IMR-90 (cell line): ENCODE measurements around the gene ABCA9. TPM values are rescaled to one million over a fixed set of nuclear protein-coding genes. Genes with fewer than 3 reads are reported as not detected.

Source experiments
- ATAC-seq: fragments of 200-7000 bp; cut with Tn5 transposase; 2 replicates; pipeline ENCODE4 v1.9.1; 2020; ENCODE audit warnings: low read depth, mild to moderate bottlenecking, moderate library complexity
- BruUV-seq: library from RNA; stranded (reverse); fragments of 400-500 nt; replicated peaks from 2 replicates; lab custom pipeline; 2021; lab: Mats Ljungman, UMichigan
- CTCF ChIA-PET: fragments of 300-600 bp; formaldehyde crosslinking; extraction: SDS; loops from one replicate; lab custom pipeline; 2021; ENCODE audit warnings: antibody characterized with exemption; lab: Yijun Ruan, JAX
- POLR2A ChIA-PET: fragments of 300-600 bp; sonication (Branson Sonifier 250); formaldehyde crosslinking; loops from one replicate; lab custom pipeline; 2022; ENCODE audit warnings: antibody characterized with exemption; ENCODE audit not compliant: unreplicated experiment; lab: Charles Lee
- DNase-seq: peaks from one replicate; pipeline ENCODE4 v3.0.0; 2013
- H2AFZ ChIP-seq: replicated peaks from 2 replicates; pipeline ENCODE3; 2013; ENCODE audit warnings: low read length, mild to moderate bottlenecking; ENCODE audit not compliant: poor library complexity
- H2AK5ac ChIP-seq: 2 replicates; pipeline ENCODE4 v1.6.1; 2013; ENCODE audit warnings: low read depth, low read length, inconsistent platforms
- H2AK9ac ChIP-seq: replicated peaks from 2 replicates; pipeline ENCODE3; 2013; ENCODE audit warnings: mild to moderate bottlenecking, low read depth, low read length, moderate library complexity; ENCODE audit not compliant: poor library complexity
- H2BK120ac ChIP-seq: 2 replicates; pipeline ENCODE4 v1.6.1; 2013; ENCODE audit warnings: low read depth, low read length, inconsistent platforms
- H2BK15ac ChIP-seq: 3 replicates; pipeline ENCODE4 v1.6.1; 2013; ENCODE audit warnings: low read depth, low read length, inconsistent platforms
- H2BK20ac ChIP-seq: 2 replicates; pipeline ENCODE4 v1.6.1; 2013; ENCODE audit warnings: low read depth, mild to moderate bottlenecking, inconsistent platforms, low read length, moderate library complexity
- H2BK5ac ChIP-seq: 2 replicates; pipeline ENCODE4 v1.6.1; 2013; ENCODE audit warnings: mild to moderate bottlenecking, low read depth, low read length, inconsistent platforms; ENCODE audit not compliant: poor library complexity, severe bottlenecking
- H3K14ac ChIP-seq: replicated peaks from 2 replicates; pipeline ENCODE4 v1.6.1; 2013; ENCODE audit warnings: low read depth, low read length, inconsistent platforms
- H3K18ac ChIP-seq: 2 replicates; pipeline ENCODE4 v1.6.1; 2013; ENCODE audit warnings: low read depth, low read length, control low read depth
- H3K23ac ChIP-seq: 2 replicates; pipeline ENCODE4 v1.6.1; 2013; ENCODE audit warnings: low read depth, low read length, inconsistent platforms
- H3K27ac ChIP-seq: 2 replicates; pipeline ENCODE4 v1.5.1; 2013; ENCODE audit warnings: mild to moderate bottlenecking, control low read depth, low read length; ENCODE audit not compliant: insufficient read depth
- H3K27me3 ChIP-seq: 2 replicates; pipeline ENCODE4 v1.6.1; 2013; ENCODE audit warnings: low read length; ENCODE audit not compliant: control insufficient read depth, insufficient read depth
- H3K36me3 ChIP-seq: 2 replicates; pipeline ENCODE4 v1.6.1; 2013; ENCODE audit warnings: low read length, mixed read lengths; ENCODE audit not compliant: control insufficient read depth, insufficient read depth
- H3K4ac ChIP-seq: 2 replicates; pipeline ENCODE4 v1.6.1; 2013; ENCODE audit warnings: low read depth, low read length, inconsistent platforms
- H3K4me1 ChIP-seq: 2 replicates; pipeline ENCODE4 v1.6.1; 2013; ENCODE audit warnings: low read length, mixed read lengths; ENCODE audit not compliant: control insufficient read depth, insufficient read depth
- H3K4me2 ChIP-seq: 2 replicates; pipeline ENCODE4 v1.6.1; 2013; ENCODE audit warnings: low read depth, mild to moderate bottlenecking, control low read depth, low read length, moderate library complexity
- H3K4me3 ChIP-seq: 2 replicates; pipeline ENCODE4 v1.5.1; 2013; ENCODE audit warnings: low read depth, mild to moderate bottlenecking, control low read depth, low read length, moderate library complexity; ENCODE audit not compliant: insufficient read depth
- H3K56ac ChIP-seq: 2 replicates; pipeline ENCODE4 v1.6.1; 2013; ENCODE audit warnings: low read length, inconsistent platforms; ENCODE audit not compliant: insufficient read depth; ENCODE audit errors: extremely low read depth
- H3K79me1 ChIP-seq, 2 experiments: 2 replicates each; pipeline ENCODE4 v1.6.1; 2013; ENCODE audit warnings: low read length in 2 of 2, inconsistent platforms in 1 of 2, low read depth in 1 of 2
- H3K9ac ChIP-seq: 2 replicates; pipeline ENCODE4 v1.6.1; 2013; ENCODE audit warnings: low read depth, low read length, control low read depth
- H3K9me1 ChIP-seq: 2 replicates; pipeline ENCODE4 v1.6.1; 2013; ENCODE audit warnings: low read length, inconsistent platforms; ENCODE audit not compliant: insufficient read depth
- H3K9me3 ChIP-seq: 2 replicates; pipeline ENCODE4 v1.6.1; 2013; ENCODE audit warnings: low read length; ENCODE audit not compliant: control insufficient read depth, insufficient read depth
- H4K20me1 ChIP-seq: 2 replicates; pipeline ENCODE4 v1.6.1; 2013; ENCODE audit warnings: low read length, inconsistent platforms; ENCODE audit not compliant: insufficient read depth
- H4K5ac ChIP-seq: 2 replicates; pipeline ENCODE4 v1.6.1; 2013; ENCODE audit warnings: mild to moderate bottlenecking, low read depth, low read length, control low read depth
- H4K8ac ChIP-seq, 2 experiments: 2 replicates each; pipeline ENCODE4 v1.6.1; 2013; ENCODE audit warnings: low read depth in 2 of 2, low read length in 2 of 2, control low read depth in 1 of 2, inconsistent platforms in 1 of 2
- H4K91ac ChIP-seq: 2 replicates; pipeline ENCODE4 v1.6.1; 2013; ENCODE audit warnings: low read depth, low read length, inconsistent platforms; ENCODE audit not compliant: insufficient read depth
- BHLHE40 ChIP-seq: fragments of 150-350 bp; IDR thresholded peaks from 2 replicates; pipeline ENCODE4 v1.6.1; 2016; ENCODE audit warnings: mild to moderate bottlenecking, low read depth, low read length
- CEBPB ChIP-seq: IDR thresholded peaks from 2 replicates; pipeline ENCODE4 v1.6.1; 2012; ENCODE audit warnings: low read depth, low read length, improper control_type of control experiment
- CHD1 ChIP-seq: IDR thresholded peaks from 2 replicates; pipeline ENCODE4 v1.6.1; 2012; ENCODE audit warnings: low read depth, low read length, improper control_type of control experiment
- CTCF ChIP-seq: conservative IDR thresholded peaks from 2 replicates; pipeline ENCODE4 v1.5.1; 2012; ENCODE audit warnings: mild to moderate bottlenecking, low read depth, low read length, improper control_type of control experiment
- ELK1 ChIP-seq: fragments of 150-350 bp; IDR thresholded peaks from 2 replicates; pipeline ENCODE4 v1.6.1; 2016; ENCODE audit warnings: low read depth, mild to moderate bottlenecking, low read length, moderate library complexity, borderline replicate concordance
- FOS ChIP-seq: fragments of 150-350 bp; IDR thresholded peaks from 2 replicates; pipeline ENCODE4 v1.6.1; 2016; ENCODE audit warnings: low read depth, low read length
- MAFK ChIP-seq: IDR thresholded peaks from 2 replicates; pipeline ENCODE4 v1.6.1; 2012; ENCODE audit warnings: low read depth, low read length, improper control_type of control experiment
- MAZ ChIP-seq: IDR thresholded peaks from 2 replicates; pipeline ENCODE4 v1.6.1; 2012; ENCODE audit warnings: low read depth, mild to moderate bottlenecking, low read length, improper control_type of control experiment, moderate library complexity, borderline replicate concordance
- MXI1 ChIP-seq: IDR thresholded peaks from 2 replicates; pipeline ENCODE4 v1.6.1; 2012; ENCODE audit warnings: low read depth, mild to moderate bottlenecking, low read length, moderate library complexity, borderline replicate concordance
- NFE2L2 ChIP-seq: fragments of 150-350 bp; IDR thresholded peaks from 2 replicates; pipeline ENCODE4 v1.6.1; 2016; ENCODE audit warnings: low read depth, mild to moderate bottlenecking, low read length
- POLR2A ChIP-seq: IDR thresholded peaks from 2 replicates; pipeline ENCODE4 v1.6.1; 2012; ENCODE audit warnings: mild to moderate bottlenecking, low read depth, low read length
- RAD21 ChIP-seq: IDR thresholded peaks from 2 replicates; pipeline ENCODE4 v1.6.1; 2012; ENCODE audit warnings: low read length, improper control_type of control experiment
- RCOR1 ChIP-seq: IDR thresholded peaks from 2 replicates; pipeline ENCODE4 v1.6.1; 2012; ENCODE audit warnings: mild to moderate bottlenecking, low read length, improper control_type of control experiment; ENCODE audit not compliant: insufficient replicate concordance
- RFX5 ChIP-seq: IDR thresholded peaks from 2 replicates; pipeline ENCODE4 v1.8.0; 2012; ENCODE audit warnings: low read depth, mild to moderate bottlenecking, low read length, moderate library complexity
- SMC3 ChIP-seq: fragments of 150-350 bp; IDR thresholded peaks from 2 replicates; pipeline ENCODE4 v1.6.1; 2016; ENCODE audit warnings: low read depth, mild to moderate bottlenecking, antibody characterized with exemption, low read length, moderate library complexity
- USF2 ChIP-seq: fragments of 150-350 bp; IDR thresholded peaks from 2 replicates; pipeline ENCODE4 v1.6.1; 2017; ENCODE audit warnings: mild to moderate bottlenecking, antibody characterized with exemption, low read length, low read depth
- WGBS, 2 experiments: methylation state at CpG; one replicate each; pipeline versions ENCODE4 v1.1.5 to v1.1.7; 2013; ENCODE audit warnings: missing lambda C conversion rate in 2 of 2; ENCODE audit not compliant: insufficient read length in 1 of 2; ENCODE audit errors: extremely low coverage in 2 of 2; 5-methylcytosine and 5-hydroxymethylcytosine counted together
- dilution Hi-C: fragments of 300-500 bp; cut with HindIII; formaldehyde crosslinking; loops from one replicate; pipeline ENCODE4 v1.14.3; 2018; ENCODE audit warnings: low sequenced_read_pairs; ENCODE audit not compliant: unreplicated experiment
- in situ Hi-C: fragments of 300-500 bp; cut with MboI; formaldehyde crosslinking; loops from 3 replicates; pipeline ENCODE4 v1.14.3; 2019; ENCODE audit warnings: low sequenced_read_pairs, inconsistent platforms, mixed read lengths
- intact Hi-C: fragments of 100-400 bp; cut with micrococcal nuclease; formaldehyde crosslinking; loops from 2 replicates; pipeline ENCODE4 v1.10.0; 2022
- polyA plus RNA-seq, 3 experiments: library from polyadenylated mRNA; depleted of rRNA; stranded (reverse); fragments of >200 nt; gene quantifications; 2 replicates each; pipeline ENCODE4 v1.2.3, GENCODE V29; 2012; ENCODE audit warnings: low replicate concordance in 1 of 3
- total RNA-seq: library from RNA; depleted of rRNA; stranded (reverse); fragments of >200 nt; gene quantifications from 2 replicates; pipeline ENCODE4 v1.2.3, GENCODE V29; 2012

ABCA9 gene
- total and polyA plus RNA-seq, 2 of the 4 experiments (the other 2 are of a cell fraction), result under 0.01 TPM; not detected in 1

- ATAC-seq, result no peak
- no peak overlapping the region for H2AK9ac ChIP-seq
- WGBS, 2 experiments, result no CpG with 5 or more reads among the region's 1 CpG
- CTCF ChIA-PET, result interaction anchor here (0.6 kb wide), 1 partner anchor 87 kb away, joined by 3 read pairs; no protein-coding TSS in a partner anchor
- no peaks in the 10 kb centered on the region for H3K79me1 ChIP-seq
- no peak overlapping the region for H2BK20ac ChIP-seq
- no peak overlapping the region for H3K56ac ChIP-seq
- no peak overlapping the region for H2BK15ac ChIP-seq
- intact Hi-C loops (no loop called here), in situ Hi-C loops (no loop called here), dilution Hi-C loops (no loop called here)
- H2AK5ac ChIP-seq, result no peak overlapping the region
- no peak overlapping the region for H3K14ac ChIP-seq
- POLR2A ChIA-PET, result no interaction called here
- H2AFZ ChIP-seq, result no peak overlapping the region
- H2BK5ac ChIP-seq, result no peak overlapping the region
- no peak for TF ChIP-seq SMC3
- no peak for TF ChIP-seq ELK1
- no peak for TF ChIP-seq RFX5
- TF ChIP-seq CHD1, result no peak
- TF ChIP-seq RCOR1, result no peak
- TF ChIP-seq FOS, result no peak
- no peak for TF ChIP-seq USF2
- TF ChIP-seq BHLHE40, result no peak
- TF ChIP-seq CEBPB, result no peak
- no peak for TF ChIP-seq MXI1
- TF ChIP-seq NFE2L2, result no peak
- no peak for TF ChIP-seq MAFK
- no peak for TF ChIP-seq MAZ
- no peak for TF ChIP-seq RAD21
- no peak for TF ChIP-seq CTCF
- no peak for TF ChIP-seq POLR2A
- no peak for DNase-seq
- no peak overlapping the region for H4K5ac ChIP-seq
- no peak overlapping the region for H4K91ac ChIP-seq
- BruUV-seq, result no TSS peak
- H3K9me1 ChIP-seq, result no peaks in the 10 kb centered on the region
- H3K27me3 ChIP-seq, result no peaks in the 10 kb centered on the region
- H3K18ac ChIP-seq, result no peak overlapping the region
- no peak overlapping the region for H3K4me2 ChIP-seq
- no peak overlapping the region for H3K9ac ChIP-seq
- H3K23ac ChIP-seq, result no peak overlapping the region
- H4K20me1 ChIP-seq, result no peaks in the 10 kb centered on the region
- no peaks in the 10 kb centered on the region for H3K9me3 ChIP-seq
- H3K4me1 ChIP-seq, result no peaks in the 10 kb centered on the region
- H3K36me3 ChIP-seq, result no peaks in the 10 kb centered on the region
- no peak overlapping the region for H3K27ac ChIP-seq
- H4K8ac ChIP-seq, result no peak overlapping the region
- no peak overlapping the region for H3K4ac ChIP-seq
- H3K4me3 ChIP-seq, result no peak overlapping the region
- H2BK120ac ChIP-seq, result no peak overlapping the region
Observed at GRCh38 chr17:69096541-69096940, 35.8 kb upstream of the ABCA9 start.
